Activated CD8-positive, alpha-beta memory T cell treated with anti-CD3 and anti-CD28 coated beads for 36 hours (primary cell): ENCODE measurements around the gene GMPR. TPM values are rescaled to one million over a fixed set of nuclear protein-coding genes. Genes with fewer than 3 reads are reported as not detected.
"Not testable (repeated sequence)": the region's sequence is repeated elsewhere in the genome, so short reads cannot be mapped to it uniquely, and the experiment has no call there.

Experiments used
- CTCF ChIA-PET: fragments of 350-600 bp; sonication (Branson Sonifier 250); formaldehyde crosslinking; loops from one replicate; lab custom pipeline; 2021; ENCODE audit warnings: antibody characterized with exemption; lab: Charles Lee
- POLR2A ChIA-PET: fragments of 350-600 bp; sonication (Branson Sonifier 250); formaldehyde crosslinking; loops from one replicate; lab custom pipeline; 2021; ENCODE audit warnings: antibody characterized with exemption; lab: Charles Lee
- total RNA-seq, 2 experiments: library from RNA; stranded (reverse); gene quantifications; one replicate each; pipeline ENCODE4 v1.2.3, GENCODE V29; 2021

The GMPR gene
- total RNA-seq, 2 experiments from 2014 or later = 0.80 to 0.92 TPM

DNA sequence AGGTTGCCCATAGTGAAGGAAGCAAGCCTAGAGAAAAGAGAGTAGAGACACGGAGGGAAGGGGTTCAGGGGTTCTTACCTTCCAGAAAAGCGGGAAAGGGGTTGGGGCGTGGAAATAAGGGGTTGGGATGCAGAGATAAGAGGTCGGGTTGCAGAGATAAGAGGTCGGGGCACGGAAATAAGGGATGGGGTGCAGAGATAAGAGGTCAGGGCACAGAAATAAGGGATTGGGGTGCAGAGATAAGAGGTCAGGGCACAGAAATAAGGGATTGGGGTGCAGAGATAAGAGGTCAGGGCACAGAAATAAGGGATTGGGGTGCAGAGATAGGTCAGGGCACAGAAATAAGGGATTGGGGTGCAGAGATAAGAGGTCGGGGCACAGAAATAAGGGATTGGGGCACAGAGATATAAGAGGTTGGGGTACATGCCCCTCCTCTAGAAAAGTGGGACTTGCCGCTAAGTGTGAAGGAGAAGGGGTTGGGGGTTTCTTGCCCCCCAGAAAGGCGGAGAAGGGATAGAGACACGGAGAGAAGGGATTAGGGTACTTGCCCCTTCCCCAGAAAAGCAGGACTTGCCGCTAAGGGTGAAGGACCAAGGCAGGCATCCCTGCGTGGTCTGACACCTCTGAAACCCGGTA, 25.2 kb downstream of the GMPR start:
- CTCF ChIA-PET, POLR2A ChIA-PET: not testable (repeated sequence)

- ChIA-PET POLR2A (no interaction called here), CTCF (no interaction called here)
These were observed 26.4 kb downstream of the GMPR start for GRCh38 chr6:16264785-16265184.

GRCh38 chr6:16265351-16266341, 27.3 kb downstream of the GMPR start:
- POLR2A ChIA-PET = interaction anchor here (0.7 kb wide), 1 partner anchor 9 kb away, joined by 3 read pairs; no protein-coding TSS in a partner anchor
- CTCF ChIA-PET = no interaction called here

GRCh38 chr6:16267428-16268263, 29.3 kb downstream of the GMPR start:
- POLR2A ChIA-PET = no interaction called here
- CTCF ChIA-PET = no interaction called here

DNA sequence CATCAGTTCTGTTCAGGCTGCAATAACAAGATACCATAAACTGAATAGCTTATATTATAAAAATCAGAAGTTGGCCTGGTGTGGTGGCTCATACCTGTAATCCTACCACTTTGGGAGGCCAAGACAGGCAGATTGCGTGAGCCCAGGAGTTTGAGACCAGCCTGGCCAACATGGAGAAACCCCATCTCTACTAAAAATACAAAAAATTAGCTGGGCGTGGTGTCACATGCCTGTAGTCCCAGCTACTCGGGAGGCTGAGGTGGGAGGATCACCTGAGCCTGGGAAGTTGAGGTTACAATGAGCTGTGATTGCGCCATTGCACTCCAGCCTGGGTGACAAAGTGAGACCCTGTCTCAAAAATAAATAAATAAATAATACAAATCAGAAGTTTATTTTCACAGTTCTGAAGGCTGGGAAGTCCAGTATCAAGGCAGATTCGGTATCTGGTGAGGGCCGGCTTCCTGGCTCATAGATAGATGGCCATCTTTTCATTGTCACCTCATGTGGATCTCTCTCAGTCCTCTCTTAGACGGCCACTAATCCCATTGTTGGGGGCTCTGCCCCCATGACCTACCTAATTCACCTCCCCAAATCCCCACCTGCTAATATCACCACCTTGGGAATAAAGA, 31.2 kb downstream of the GMPR start:
- POLR2A ChIA-PET, CTCF ChIA-PET: not testable (repeated sequence)

GRCh38 chr6:16270178-16270794, 31.9 kb downstream of the GMPR start:
- CTCF ChIA-PET = no interaction called here
- POLR2A ChIA-PET = no interaction called here

- POLR2A ChIA-PET = no interaction called here
- CTCF ChIA-PET = no interaction called here
These were observed 33.0 kb downstream of the GMPR start for GRCh38 chr6:16271428-16271827.

DNA sequence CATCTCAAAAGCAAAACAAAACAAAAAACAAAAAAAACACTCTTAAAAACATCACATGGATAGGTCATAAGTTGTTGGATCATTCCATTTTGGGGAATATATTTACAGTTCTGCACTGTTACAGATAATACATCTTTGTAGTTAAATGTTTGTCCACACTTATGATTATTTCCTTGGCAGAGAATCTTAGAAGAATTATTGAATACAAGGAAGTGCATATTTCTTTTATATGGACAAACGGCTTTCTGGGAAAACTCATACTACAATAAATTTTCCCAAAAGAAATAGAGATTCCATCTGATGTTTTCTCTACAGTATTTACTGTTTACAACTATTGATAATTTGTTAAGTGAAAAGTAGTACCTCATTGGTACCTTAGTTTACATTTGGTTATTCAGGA, 33.8 kb downstream of the GMPR start:
- POLR2A ChIA-PET = no interaction called here
- CTCF ChIA-PET = no interaction called here

DNA sequence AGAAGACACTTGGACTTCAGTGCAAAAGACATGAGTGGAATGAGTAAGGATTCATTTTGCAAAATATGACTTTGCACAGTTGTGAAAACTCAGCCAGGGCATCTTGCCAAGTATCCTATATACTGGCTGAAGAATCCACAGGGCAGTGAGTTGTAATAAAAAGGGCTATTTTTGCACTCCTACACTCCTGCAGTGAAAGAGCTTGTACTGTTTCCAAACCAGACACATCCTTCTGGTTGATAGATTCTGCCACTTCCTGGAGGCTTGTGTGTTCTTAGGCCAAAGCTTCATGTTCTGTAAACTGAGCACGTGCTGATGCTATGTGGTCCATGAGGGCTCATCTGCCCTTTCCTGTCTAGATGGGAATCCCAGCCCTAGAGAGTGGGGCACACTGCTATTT, 34.9 kb downstream of the GMPR start:
- POLR2A ChIA-PET = no interaction called here

GRCh38 chr6:16274483-16274882, 36.1 kb downstream of the GMPR start:
- POLR2A ChIA-PET = no interaction called here

More for the DNA sequence above, 34.9 kb downstream of the GMPR start:
- CTCF ChIA-PET = interaction anchor here (0.8 kb wide), 1 partner anchor 776 kb away, joined by 4 read pairs; no protein-coding TSS in a partner anchor

GRCh38 chr6:16274885-16275589, 36.6 kb downstream of the GMPR start:
- POLR2A ChIA-PET = no interaction called here
- CTCF ChIA-PET = no interaction called here

More at GRCh38 chr6:16274483-16274882, 36.1 kb downstream of the GMPR start:
- CTCF ChIA-PET = no interaction called here

GRCh38 chr6:16277101-16277981, 39.0 kb downstream of the GMPR start:
- POLR2A ChIA-PET = no interaction called here
- CTCF ChIA-PET = interaction anchor here (1.2 to 1.8 kb wide), 2 partner anchors 9 to 40 kb away, joined by 5 to 8 read pairs; no protein-coding TSS in a partner anchor

- POLR2A ChIA-PET = no interaction called here
- CTCF ChIA-PET = interaction anchor here (1.2 to 1.8 kb wide), 2 partner anchors 8 to 39 kb away, joined by 5 to 8 read pairs; no protein-coding TSS in a partner anchor
These were observed 39.8 kb downstream of the GMPR start for GRCh38 chr6:16278048-16278724.

GRCh38 chr6:16278750-16279149, 40.4 kb downstream of the GMPR start:
- POLR2A ChIA-PET = no interaction called here

DNA sequence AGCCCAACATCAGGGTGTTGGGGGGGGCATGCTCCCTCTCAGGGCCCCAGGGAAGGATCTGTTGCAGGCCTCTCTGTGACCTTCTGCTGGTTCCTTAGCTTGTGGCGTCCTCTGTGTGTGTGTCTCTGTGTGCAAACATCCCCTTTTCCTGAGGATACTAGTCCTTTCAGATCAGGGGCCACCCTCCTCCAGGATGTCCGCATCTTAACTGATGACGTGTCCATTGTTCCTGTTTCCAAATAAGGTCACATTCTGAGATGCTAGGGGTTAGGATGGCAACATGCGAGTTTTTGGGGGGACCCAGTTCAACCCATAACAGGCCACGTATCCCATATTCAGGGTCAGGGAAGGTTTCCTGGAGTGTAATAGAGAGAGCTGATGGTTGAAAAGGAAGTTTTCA, 40.9 kb downstream of the GMPR start:
- POLR2A ChIA-PET = no interaction called here

More at GRCh38 chr6:16278750-16279149, 40.4 kb downstream of the GMPR start:
- CTCF ChIA-PET = interaction anchor here (1.2 kb wide), 1 partner anchor 38 kb away, joined by 5 read pairs; no protein-coding TSS in a partner anchor

DNA sequence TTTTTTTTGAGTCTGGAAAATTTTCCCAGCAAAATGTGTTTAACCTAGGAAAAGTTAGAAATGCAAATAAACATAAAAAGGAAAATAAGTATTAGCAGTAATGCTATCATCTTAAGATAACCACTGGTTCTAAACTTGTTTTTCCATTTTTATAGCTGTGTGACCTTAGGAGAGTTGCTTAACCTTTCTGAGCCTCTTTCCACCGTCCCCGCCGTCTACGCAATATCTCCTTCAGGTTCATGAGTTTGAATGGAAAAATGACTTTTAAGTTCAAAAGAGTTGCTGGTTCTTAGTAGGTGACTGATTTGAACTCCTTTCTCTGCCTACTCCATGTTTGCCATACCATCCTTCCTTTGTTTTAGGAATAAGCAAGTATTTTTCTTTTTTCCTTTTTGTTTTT, 44.0 kb downstream of the GMPR start:
- CTCF ChIA-PET = no interaction called here
- POLR2A ChIA-PET = no interaction called here

More for the DNA sequence above, 40.9 kb downstream of the GMPR start:
- CTCF ChIA-PET = no interaction called here
